ENCODE results near the gene NPAT.
"Not testable (repeated sequence)": the region's sequence is repeated elsewhere in the genome, so short reads cannot be mapped to it uniquely, and the experiment has no call there.

The NPAT gene

GRCh38 chr11:108218912-108219783, 3.3 kb downstream of the NPAT start:
- no peak for DNase-seq

GRCh38 chr11:108218455-108218854, 4.0 kb downstream of the NPAT start:
- DNase-seq: no peak

- peak; percentile 31 for DNase-seq
These were observed 5.5 kb downstream of the NPAT start for GRCh38 chr11:108216988-108217387.

- no peak for DNase-seq
These were observed 8.7 kb downstream of the NPAT start for GRCh38 chr11:108213784-108214183.

GRCh38 chr11:108210441-108210840, 12.0 kb downstream of the NPAT start:
- no peak for DNase-seq

GRCh38 chr11:108207683-108208060, 14.8 kb downstream of the NPAT start:
- no peak for DNase-seq

- DNase-seq: no peak
These were observed 15.3 kb downstream of the NPAT start for GRCh38 chr11:108206969-108207682.

- DNase-seq: no peak
These were observed 16.3 kb downstream of the NPAT start for GRCh38 chr11:108206171-108206570.

GRCh38 chr11:108204929-108205499, 17.4 kb downstream of the NPAT start:
- DNase-seq: no peak

GRCh38 chr11:108204376-108204775, 18.1 kb downstream of the NPAT start:
- no peak for DNase-seq

- DNase-seq: no peak
These were observed 19.4 kb downstream of the NPAT start for GRCh38 chr11:108203075-108203474.

GRCh38 chr11:108199446-108200321, 22.8 kb downstream of the NPAT start:
- peak; percentile 85 for DNase-seq

GRCh38 chr11:108198833-108199232, 23.6 kb downstream of the NPAT start:
- DNase-seq: no peak

- no peak for DNase-seq
These were observed 25.1 kb downstream of the NPAT start for GRCh38 chr11:108197351-108197750.

GRCh38 chr11:108196901-108197300, 25.5 kb downstream of the NPAT start:
- DNase-seq: no peak

- no peak for DNase-seq
These were observed 28.7 kb downstream of the NPAT start for GRCh38 chr11:108193725-108194124.

GRCh38 chr11:108177570-108177969, 44.9 kb downstream of the NPAT start:
- DNase-seq: no peak

- no peak for DNase-seq
These were observed 52.3 kb downstream of the NPAT start for GRCh38 chr11:108170184-108170583.

GRCh38 chr11:108167624-108168023, 54.8 kb downstream of the NPAT start:
- DNase-seq: no peak

GRCh38 chr11:108162878-108163277, 59.6 kb downstream of the NPAT start:
- not testable (repeated sequence) for DNase-seq

- DNase-seq: no peak
These were observed 61.4 kb downstream of the NPAT start for GRCh38 chr11:108160970-108161566.

- DNase-seq: no peak
These were observed 67.8 kb downstream of the NPAT start for GRCh38 chr11:108154591-108154990.
